HG03432 (cell line): ENCODE measurements around the gene WHRN.
A peak's percentile ranks its signal among the peaks of the same experiment; 100 is the strongest.

ENCODE experiments used
- ATAC-seq: cut with Tn5 transposase; IDR thresholded peaks from one replicate; pipeline ENCODE4 v1.9.1; 2021; ENCODE audit warnings: mild to moderate bottlenecking, moderate library complexity; ENCODE audit not compliant: unreplicated experiment

The WHRN gene

DNA sequence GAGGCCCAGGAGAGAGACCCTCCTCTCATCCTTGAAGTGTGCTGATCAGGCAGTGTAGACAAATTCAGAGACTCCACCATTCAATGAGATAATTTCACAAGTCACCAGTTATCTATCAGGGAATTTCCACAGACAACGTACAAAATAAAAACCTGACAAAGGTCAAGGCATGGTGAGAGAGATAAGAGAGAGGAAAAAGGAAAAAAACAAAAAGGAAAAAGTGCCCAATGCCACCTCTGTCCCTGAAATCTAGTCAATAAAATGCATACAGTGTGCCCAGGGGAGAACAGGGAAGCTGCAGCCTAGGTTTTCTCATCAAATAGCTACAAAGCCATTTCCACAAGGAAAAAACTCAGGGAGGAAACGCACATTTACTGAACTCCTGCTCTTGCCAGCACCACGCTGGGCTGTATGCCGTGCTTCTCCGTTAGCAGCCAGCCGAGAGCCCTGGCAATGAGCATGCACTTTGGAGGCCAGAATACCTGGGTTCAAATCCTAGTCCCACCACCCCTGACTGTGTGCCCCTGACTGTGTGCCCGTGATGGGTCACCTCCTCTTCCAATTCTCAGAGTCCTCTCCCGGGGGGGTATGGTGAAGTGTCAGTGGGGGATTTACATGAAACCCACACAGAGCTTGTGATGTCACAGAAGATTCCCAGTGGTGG, 11.6 kb downstream of the WHRN start:
- ATAC-seq: no peak

DNA sequence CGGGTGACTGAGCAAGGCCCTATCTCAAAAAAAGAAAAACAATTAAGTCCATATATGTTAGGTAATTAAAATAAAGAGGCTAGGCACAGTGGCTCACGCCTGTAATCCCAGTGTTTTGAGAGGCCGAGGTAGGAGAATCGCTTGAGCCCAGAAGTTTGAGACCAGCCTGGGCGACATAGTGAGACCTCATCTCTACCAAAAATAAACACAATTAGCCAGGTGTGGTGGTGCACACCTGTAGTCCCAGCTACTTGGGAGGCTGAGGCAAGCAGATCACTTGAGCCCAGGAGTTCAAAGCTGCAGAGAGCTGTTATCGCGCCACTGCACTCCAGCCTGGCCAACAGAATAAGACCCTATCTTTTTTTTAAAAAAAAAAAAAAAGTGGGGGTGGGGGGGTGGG, 12.3 kb downstream of the WHRN start:
- no peak for ATAC-seq

DNA sequence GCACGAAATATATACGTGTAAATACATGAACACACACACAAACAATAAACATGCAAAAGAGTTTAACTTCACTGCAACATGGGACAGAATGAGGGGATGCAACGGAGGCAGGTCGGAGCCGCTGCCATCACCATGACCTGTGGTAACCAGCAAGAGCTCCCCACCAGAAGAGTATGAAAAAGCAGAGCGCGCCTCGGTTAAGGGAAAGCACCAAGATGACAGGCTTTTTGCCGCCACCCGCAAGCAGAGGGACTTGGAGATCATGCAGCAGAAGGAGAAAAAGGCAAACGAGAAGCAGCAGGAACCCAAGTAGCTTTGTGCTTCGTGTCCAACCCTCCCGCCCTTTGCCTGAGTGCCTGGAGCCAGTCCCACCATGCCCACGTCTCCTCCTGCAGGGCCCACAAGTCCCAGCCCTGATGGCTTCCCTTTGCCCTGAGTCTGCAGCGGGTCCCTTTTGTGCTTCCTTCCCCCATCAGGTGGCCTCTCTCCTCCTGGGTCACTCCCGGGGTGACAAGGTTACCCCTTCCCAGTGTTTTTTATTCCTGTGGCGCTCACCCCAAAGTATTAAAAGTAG, 13.8 kb downstream of the WHRN start:
- no peak for ATAC-seq

DNA sequence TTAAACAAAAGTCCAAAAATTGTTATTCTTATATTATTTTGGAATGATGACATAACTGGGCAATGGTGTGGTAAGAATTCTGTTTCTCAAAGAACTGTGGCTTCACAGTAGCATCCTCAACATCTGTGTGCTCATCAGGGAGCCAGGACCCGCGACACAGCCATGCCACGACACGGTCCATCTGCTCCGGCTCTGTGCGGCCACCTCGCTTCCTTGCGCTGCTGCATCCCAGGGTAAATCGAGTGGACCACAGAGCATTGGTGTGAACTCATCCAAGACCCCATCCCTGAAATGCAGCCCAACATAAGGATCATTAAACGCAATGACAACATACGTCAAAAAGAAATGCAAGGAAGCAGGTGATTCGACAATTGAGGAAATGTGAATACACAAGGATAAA, 15.3 kb downstream of the WHRN start:
- ATAC-seq: no peak

DNA sequence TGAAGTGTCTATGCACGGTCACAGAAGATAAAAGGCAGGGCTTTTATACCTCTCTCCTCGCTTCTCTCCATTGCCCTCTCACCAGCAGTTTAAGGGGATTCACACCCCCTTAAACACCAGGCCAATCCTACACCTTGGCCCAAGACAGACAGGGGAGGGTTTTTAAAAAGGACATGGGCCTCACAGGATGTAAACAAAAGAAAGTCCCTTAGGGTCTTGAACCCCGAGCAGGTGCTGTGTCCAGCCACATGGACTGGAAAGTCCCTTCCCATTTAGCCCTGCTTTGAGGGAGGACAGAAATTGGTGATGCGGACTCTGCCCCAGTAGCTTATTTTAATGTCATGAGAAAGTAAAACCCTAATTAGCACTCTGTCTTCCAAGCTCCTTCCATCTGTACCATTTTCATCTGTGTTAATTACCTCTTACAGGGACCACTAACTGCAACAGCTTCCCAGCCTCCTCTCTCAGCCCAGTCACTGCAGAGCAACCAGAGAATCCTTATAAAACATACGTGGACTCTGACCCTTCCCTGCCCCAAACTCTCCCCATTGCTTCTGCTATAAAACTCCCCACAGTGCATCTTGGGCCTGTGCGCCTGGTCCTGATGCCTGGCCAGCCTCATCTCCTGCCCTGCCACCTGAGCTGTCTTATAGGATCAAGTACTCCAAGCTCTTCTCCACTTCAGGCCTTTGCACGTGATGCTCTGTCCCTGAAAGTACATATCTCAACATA, 16.7 kb downstream of the WHRN start:
- no peak for ATAC-seq

DNA sequence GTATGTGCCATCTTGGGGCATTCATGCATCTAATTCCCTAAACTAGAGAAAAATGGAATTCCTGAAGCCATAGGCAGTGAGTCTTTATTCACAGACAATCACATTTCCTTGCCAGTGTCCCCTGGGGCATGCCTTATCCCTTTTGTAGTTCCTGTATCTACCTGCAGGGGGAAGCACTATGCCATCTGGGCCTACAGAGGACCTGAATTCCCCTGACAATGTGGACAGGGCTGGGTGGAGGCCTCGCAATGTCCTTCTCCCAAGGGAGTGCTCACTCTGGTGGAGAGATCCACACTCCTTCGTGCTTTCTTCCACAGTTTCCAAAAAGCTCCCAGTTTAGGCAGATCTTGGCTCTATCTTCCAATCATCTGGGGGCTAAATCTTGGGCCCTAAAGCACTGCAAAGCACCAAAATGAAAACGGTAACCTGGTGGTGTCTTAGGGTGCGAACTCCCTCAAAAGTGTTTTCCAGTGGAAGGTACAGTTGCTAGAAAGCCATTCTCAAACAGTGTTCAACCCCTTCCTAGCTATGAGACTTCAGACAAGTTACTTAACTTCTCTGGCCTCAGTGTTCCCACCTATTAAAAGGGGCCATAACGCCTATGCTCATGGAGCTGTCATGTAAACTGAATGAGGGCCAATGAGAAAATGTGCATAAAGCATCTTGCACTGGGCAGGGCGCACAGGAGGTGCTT, 17.5 kb downstream of the WHRN start:
- ATAC-seq: peak; percentile 67

DNA sequence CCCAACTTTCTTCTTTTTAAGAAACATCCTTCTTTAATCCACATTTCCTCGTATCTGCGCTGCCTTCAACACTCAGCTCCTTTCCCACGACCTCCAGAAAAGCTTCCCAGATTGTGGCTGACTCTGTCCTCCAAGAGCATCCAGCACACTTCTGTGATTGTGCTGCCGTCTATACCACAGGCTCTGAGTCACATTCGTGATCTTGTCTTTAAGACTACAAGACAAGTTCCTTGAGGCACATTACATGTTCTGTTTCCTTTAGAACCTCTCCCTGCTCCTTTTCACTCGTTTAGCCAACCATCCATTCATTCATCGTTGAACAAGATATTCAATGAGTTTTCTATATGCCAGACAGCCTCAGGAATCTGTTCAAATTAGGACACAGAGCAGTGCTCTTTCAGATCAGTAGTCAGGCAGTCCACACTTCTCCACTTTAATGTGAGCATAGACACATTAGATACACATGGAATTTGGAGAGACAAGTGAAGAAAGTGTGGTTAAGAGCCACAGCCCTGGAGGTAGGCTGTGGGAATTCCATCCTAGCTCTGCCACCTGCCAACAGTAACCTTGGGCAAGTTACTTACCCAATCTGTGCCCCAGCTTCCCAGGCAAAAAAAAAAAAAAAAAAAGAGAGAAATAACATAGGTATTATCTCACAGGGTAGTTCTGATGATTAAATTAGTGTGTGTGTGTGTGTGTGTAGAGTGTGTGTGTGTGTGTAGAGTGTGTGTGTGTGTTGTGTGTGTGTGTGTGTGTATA, 18.9 kb downstream of the WHRN start:
- ATAC-seq: no peak

DNA sequence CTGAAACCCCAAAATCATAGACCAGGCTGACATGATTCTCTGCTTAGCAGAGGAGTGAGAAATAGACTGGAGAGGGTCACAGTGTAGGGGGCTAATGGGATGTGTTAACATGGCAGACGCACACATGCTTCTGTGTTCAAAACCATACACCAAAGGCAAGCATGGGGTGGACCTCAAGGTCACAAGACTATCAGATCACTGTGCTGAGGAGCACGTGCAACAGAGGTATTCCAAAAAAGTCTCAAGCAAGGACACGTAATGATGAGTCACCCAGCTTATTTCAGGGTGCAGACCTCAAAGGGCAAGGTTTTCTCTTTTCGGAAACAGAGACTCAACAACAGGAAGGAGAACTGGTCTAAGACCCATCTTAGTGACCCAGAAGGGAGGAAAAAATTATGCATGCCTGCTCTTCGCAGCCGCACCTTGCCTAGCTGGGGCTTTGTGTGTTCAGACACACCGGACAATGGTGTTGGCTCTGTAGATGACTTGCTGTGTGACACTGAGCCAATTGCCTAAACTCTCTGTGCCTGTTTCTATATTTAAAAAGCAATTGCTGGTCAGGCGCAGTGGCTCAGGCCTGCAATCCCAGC, 20.3 kb downstream of the WHRN start:
- peak; percentile 72 for ATAC-seq

DNA sequence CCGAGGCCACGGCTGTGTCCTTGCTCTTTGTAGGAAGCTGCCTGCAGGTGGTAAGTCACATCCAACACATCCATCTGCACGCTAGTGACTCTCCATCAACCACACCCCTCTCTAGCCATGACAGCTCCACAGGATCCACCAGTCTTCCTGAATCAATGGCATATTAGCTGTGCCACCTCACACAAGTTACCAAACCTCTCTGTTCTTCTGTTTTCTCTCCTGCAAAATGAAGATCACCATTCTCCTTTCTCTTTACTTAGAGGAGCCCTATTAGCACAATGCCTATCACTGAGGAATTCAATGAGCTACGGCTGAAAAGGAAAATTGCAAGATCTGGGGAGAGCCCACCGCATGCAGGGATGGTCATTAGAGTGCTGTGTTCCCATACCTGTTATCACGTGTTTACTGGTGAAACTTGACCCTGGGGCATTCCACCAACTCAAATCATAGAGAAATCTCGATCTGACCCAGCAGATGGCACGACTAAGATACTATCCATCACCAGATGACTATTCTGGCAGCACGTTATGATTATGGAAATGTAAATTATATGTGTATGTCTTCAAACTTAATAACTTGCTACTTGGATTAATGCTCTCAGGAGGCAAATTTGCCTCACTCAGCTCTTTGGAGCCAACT, 20.9 kb downstream of the WHRN start:
- ATAC-seq: peak; percentile 28

DNA sequence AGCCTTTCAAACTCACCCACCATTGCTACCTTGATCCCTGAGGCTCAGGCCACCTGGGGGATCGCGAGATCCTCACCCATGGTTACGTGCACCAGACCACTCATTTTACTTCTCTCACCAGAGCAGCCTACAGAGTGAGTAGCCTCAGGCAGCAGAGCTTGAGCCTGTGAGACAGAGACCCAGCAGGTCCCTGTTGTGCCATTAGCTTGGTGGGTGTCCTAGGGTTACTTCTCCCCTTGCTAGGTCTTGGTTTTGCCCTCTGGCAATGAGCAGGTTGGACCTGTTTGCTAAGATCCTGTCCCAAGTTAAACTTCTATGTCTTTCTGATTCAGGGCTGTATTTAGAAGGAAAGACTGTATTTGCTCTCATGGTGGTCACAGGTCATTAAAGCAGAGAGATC, 21.8 kb downstream of the WHRN start:
- ATAC-seq: no peak

DNA sequence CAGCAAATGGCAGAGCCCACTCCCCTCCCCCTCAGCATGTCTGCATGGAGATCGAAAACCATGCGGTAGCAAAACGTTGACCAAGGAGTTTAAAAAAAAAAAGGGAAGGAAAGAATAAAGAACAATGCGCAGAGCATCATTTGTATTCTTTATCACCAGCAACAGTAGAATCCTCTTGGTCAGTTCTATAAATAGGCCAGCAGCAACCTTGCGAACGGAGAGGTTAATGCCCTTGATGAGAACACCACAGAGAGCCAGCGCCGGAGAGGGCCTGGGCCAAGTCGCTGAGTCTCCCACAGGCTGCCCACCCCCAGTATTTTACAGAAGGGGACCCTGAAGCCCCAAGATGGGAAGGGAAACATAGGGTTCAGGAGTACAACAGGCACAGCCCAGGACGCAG, 22.7 kb downstream of the WHRN start:
- ATAC-seq: no peak

DNA sequence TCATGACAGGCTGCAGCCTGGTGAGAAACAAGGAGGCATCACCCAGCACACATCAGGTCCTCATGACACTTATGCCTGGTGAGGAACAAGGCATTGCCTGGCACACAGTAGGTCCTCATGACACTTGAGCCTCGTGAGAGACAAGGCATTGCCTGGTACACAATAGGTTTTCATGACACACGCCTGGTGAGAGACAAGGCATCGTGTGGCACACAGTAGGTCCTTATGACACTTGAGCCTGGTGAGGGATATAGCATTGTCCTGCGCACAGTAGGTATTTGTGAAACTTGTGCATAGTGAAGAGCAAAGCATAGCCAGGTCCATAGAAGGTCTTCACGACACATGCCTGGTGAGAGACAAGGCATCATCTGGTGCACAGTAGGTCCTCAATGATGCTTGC, 23.5 kb downstream of the WHRN start:
- ATAC-seq: no peak

DNA sequence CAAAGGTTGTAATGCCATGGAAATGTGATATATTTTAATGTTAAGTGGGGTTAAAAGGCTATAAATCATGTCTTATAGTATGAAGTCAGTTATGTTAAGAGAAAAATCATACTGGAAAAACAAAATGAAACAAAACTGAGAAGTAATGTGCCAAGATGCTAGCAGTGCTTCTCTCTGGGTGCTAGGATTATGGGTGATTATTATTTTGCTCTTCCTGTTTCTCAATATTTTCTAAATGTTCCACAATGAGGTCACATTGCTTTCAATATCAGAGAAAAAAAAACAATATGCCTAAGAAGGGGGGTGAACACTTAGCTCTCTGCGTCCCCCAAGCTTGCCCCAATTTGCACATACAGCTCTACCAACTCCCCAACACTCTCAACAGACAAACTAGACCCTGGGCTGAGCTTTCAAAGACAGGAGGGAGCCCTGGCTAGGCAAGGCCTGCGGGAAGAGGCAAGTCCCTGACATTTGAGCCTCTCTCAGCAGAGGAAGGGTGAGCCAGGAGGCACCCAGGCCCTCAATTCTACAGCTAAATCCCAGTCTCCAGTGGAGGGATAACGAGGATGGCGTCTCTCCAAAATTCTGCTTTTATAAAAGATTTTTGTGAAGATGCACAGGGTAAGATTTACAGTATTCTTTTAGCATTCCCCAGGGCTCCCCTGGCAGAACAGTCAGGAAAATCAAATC, 24.4 kb downstream of the WHRN start:
- no peak for ATAC-seq

DNA sequence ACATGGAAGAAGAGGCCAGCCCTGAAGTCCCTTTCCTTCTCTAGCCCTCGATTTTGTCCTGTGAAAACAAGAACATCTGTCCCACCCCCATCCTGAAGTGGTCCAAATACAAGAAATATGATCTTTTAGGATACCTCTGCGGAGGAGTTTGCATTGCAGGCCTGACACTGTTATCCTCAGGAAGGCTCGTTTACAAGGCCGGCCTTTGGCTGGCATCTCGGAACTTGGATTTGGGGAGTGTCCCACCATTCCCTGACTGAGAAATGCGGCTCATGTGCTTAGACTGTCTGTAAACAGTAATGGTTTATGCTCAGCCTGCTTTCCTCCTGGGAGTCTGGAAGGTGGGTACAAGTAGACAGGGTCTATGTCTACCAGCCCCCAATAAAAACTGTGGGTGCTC, 26.4 kb downstream of the WHRN start:
- ATAC-seq: no peak

DNA sequence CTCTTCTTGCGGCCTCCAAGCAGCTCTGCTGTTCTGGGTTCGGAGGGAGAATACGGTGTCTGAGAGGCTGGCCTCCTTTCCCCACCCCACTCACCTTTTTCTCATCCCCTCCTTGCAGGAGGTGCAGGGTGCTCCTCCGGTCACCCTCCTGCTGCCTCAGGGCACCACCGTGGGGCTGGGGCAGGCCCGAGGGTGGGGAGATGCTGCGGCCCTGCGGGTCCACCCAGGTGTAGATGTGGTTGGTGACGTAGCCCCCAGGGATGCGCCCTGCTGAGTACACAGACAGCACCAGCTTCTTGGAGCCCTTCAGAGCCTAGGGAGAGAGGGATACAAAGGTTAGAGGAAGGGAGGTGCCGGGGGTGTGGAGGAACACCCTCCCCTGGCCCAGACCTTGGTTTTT, 26.8 kb downstream of the WHRN start:
- no peak for ATAC-seq

DNA sequence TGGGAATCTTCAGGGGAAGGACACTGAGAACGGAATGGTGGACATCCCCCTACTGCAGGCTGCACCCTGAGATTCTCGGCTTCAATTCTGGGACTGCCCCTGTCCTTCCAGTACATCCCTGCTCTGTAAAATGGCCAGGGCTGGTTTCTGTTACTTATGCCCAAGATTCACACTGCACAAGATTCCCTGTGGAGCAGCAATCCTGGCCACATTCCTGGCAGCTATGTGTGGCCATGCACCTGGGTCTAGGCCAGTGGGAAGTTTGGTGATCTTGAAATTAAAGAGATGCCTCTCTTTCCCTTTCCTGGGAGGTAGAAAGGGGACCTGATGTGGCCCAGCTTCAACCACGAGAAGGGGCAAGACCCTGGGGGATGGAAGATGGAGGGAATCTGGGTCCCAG, 27.6 kb downstream of the WHRN start:
- no peak for ATAC-seq

DNA sequence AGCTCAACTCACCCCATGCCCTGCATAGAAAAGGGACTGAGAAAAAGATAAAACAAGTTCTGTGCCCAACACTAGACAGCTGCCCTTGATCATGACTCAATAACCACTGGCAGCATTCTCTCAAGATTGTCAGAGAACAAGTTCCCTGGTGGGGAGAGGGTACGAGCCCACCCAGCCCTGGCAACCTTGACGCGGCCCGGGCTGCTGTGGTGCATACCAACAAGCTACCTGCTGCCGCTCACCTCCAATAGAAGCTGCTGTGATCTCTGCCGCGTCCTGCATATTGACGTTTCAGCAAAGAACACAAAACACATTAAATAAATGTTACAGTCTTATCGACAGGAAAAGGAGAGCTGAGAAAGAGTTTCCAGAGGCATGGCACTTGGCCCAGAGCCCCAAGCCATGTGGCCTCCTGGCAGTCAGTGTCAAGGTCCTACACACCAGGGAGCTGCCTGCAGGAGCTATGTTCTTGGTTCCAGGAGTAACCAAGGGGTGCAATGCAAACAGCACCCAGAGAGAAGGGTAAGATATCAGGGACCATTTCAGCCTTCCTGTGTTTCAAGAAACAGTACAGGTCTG, 28.3 kb downstream of the WHRN start:
- no peak for ATAC-seq

DNA sequence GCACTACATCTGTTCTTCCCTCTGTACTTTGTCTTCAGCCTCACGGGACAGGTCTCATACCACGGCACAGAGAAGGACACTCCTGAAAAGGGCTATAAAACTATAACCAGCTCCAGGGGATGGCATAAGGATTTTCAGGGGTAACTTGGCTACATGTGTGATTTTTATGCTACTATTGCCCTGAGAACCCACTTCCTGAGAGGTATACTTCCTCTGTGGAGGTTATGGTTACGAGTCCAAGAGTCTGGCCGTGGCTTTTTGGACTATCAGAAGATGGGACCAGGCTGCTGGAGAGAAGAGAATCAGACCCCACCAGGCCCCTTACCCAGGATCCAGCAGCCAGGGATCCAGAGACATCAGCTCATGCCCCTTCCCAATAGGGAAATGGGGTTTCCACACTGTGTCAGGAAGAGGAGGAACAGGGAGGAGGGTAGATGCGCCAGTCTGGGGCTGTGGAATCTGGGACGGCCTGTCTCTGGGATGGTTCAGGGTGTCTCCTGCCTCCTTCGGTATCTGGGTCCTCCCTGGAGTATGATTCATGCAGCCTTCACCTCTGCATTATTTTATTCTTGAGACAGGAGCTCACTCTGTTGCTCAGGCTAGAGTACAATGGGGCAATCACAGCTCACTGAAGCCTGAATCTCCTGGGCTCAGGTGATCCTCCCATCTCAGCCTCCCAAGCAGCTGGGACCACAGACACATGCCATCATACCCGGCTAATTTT, 29.7 kb downstream of the WHRN start:
- no peak for ATAC-seq

DNA sequence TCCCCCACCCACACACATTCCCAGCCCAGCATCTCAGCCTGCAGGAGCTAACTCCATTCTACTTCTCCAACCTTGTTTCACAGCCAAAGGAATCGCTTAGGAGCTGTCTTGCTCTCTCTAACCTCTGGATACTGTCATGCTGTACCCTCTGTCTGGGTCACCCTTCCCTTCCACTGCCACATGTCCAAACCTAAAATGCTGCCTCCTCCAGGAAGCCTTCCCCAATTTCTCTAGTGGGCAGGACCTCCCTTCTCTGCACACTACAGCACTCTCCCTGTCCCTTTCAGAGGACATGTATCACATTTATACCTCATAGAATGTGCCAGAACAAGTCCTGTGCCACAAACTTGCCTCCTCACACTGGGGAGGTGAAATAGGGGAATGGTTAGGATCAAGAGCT, 30.8 kb downstream of the WHRN start:
- no peak for ATAC-seq
